ENCODE measurements around the gene CRHR2.
"Not testable (repeated sequence)": the region's sequence is repeated elsewhere in the genome, so short reads cannot be mapped to it uniquely, and the experiment has no call there.

The CRHR2 gene

GRCh38 chr7:30652132-30652531 is 30.1 kb downstream of the CRHR2 start:
- DNase-seq: no peak

GRCh38 chr7:30650421-30650808 is 31.8 kb downstream of the CRHR2 start:
- DNase-seq: no peak

GRCh38 chr7:30649717-30650420 is 32.4 kb downstream of the CRHR2 start:
- DNase-seq: no peak

- DNase-seq: no peak
Measured at GRCh38 chr7:30648744-30649540, 33.3 kb downstream of the CRHR2 start.

- DNase-seq: no peak
Measured at GRCh38 chr7:30647589-30648364, 34.5 kb downstream of the CRHR2 start.

GRCh38 chr7:30646154-30646553 is 36.1 kb downstream of the CRHR2 start:
- no peak for DNase-seq

- no peak for DNase-seq
Measured at GRCh38 chr7:30645661-30646060, 36.6 kb downstream of the CRHR2 start.

- no peak for DNase-seq
Measured at GRCh38 chr7:30644286-30644955, 37.8 kb downstream of the CRHR2 start.

GRCh38 chr7:30642789-30643188 is 39.5 kb downstream of the CRHR2 start:
- DNase-seq: no peak

GRCh38 chr7:30642322-30642721 is 39.9 kb downstream of the CRHR2 start:
- DNase-seq: not testable (repeated sequence)

- no peak for DNase-seq
Measured at GRCh38 chr7:30635798-30636197, 46.5 kb downstream of the CRHR2 start.

GRCh38 chr7:30634634-30635201 is 47.5 kb downstream of the CRHR2 start:
- DNase-seq: no peak

- DNase-seq: no peak
Measured at GRCh38 chr7:30634193-30634626, 48.0 kb downstream of the CRHR2 start.

- no peak for DNase-seq
Measured at GRCh38 chr7:30633223-30633622, 49.0 kb downstream of the CRHR2 start.

- no peak for DNase-seq
Measured at GRCh38 chr7:30630986-30631385, 51.3 kb downstream of the CRHR2 start.

GRCh38 chr7:30627026-30627425 is 55.2 kb downstream of the CRHR2 start:
- DNase-seq: no peak

- DNase-seq: no peak
Measured at GRCh38 chr7:30625283-30625682, 57.0 kb downstream of the CRHR2 start.

GRCh38 chr7:30618961-30619360 is 63.3 kb downstream of the CRHR2 start:
- no peak for DNase-seq

- DNase-seq: no peak
Measured at GRCh38 chr7:30618080-30618676, 64.1 kb downstream of the CRHR2 start.

GRCh38 chr7:30617359-30617758 is 64.9 kb downstream of the CRHR2 start:
- no peak for DNase-seq

GRCh38 chr7:30616318-30616717 is 65.9 kb downstream of the CRHR2 start:
- no peak for DNase-seq

All from inflammatory macrophage treated with lipopolysaccharide for 4 hours (primary cell).